ENCODE measurements around the gene TMEM212. TPM values are rescaled to one million over a fixed set of nuclear protein-coding genes. Genes with fewer than 3 reads are reported as not detected.

Gene TMEM212
- polyA plus RNA-seq, 1 donor (not counting 4 experiments of a cell fraction or from before 2014, with no cell fraction given) = not detected

DNA sequence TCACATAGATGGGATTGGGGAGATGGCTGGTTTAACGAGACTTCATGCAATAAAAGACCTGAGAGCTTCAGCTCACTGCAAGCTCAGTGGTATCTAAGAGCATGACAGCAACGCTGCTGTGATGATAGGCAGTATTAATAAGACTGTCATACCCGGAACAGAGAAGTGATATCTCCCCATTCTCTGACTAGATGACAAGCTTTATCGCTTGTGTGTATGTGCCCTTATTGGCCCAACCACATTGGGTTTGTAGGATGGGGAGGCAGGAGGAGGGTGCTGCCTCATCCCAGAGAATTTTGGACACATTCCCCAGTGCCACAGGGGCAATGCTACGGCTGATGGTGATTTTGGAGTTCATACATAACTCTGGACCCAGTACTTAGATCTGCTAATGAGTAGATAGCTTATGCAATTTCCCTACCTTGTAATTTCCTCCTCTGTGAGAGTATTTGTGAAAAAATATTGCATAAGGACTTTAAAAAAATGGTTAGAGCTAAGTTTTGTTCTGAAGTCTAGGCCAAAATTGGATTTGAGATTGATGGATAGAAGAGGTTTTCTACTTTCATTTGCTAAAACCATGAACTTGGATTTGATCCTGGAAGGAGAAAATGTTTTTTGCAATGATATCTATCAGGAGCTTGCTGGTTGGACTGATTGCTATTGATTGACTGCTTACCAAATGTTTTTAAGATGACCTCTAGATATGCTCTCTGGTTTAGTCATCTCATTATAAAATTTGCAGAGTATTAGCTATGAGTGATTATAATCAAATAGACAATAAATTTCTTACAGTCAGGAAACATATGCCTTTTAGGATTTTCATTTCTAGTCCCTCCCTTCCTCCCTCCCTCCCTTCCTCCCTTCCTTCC is 14.0 kb upstream of the TMEM212 start:
- no peaks in the 10 kb centered on the region for H3K79me2 ChIP-seq (ENCODE audit: control insufficient read depth, insufficient read depth, low read length)
- no peak overlapping the region for H3K4me3 ChIP-seq (ENCODE audit: control insufficient read depth in 2 of 3, extremely low read depth in 1 of 3, insufficient read depth in 2 of 3, low read depth in 1 of 3, low read length in 3 of 3)
- no peak overlapping the region for H3K4me2 ChIP-seq (ENCODE audit: control insufficient read depth, extremely low read depth, insufficient read depth, low read depth, low read length)
- TF ChIP-seq EZH2 (IDR thresholded peaks at IDR 0.05; ENCODE audit: low read length) = no peak
- TF ChIP-seq, protein P1, sequence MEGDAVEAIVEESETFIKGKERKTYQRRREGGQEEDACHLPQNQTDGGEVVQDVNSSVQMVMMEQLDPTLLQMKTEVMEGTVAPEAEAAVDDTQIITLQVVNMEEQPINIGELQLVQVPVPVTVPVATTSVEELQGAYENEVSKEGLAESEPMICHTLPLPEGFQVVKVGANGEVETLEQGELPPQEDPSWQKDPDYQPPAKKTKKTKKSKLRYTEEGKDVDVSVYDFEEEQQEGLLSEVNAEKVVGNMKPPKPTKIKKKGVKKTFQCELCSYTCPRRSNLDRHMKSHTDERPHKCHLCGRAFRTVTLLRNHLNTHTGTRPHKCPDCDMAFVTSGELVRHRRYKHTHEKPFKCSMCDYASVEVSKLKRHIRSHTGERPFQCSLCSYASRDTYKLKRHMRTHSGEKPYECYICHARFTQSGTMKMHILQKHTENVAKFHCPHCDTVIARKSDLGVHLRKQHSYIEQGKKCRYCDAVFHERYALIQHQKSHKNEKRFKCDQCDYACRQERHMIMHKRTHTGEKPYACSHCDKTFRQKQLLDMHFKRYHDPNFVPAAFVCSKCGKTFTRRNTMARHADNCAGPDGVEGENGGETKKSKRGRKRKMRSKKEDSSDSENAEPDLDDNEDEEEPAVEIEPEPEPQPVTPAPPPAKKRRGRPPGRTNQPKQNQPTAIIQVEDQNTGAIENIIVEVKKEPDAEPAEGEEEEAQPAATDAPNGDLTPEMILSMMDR (optimal IDR thresholded peaks at IDR 0.05 in 1 of 3, IDR thresholded peaks at IDR 0.05 in 1 of 3, conservative IDR thresholded peaks at IDR 0.05 in 1 of 3; ENCODE audit: extremely low read depth in 1 of 3, insufficient read depth in 2 of 3, low read length in 3 of 3) = no peak
- no peaks in the 10 kb centered on the region for H3K9me1 ChIP-seq (ENCODE audit: control insufficient read depth, extremely low read depth, insufficient read depth, low read length)
- DNase-seq (ENCODE audit: low read depth, low spot score) (no peak), FAIRE-seq (no peak)
- H3K27ac ChIP-seq (ENCODE audit: control insufficient read depth, insufficient read depth, low read length) = no peak overlapping the region
- dilution Hi-C loops (cut with MboI; ENCODE audit: extremely low pct_ligation_motif_present, low sequenced_read_pairs) = no loop called here
- no peaks in the 10 kb centered on the region for H4K20me1 ChIP-seq (ENCODE audit: control insufficient read depth, extremely low read depth, insufficient read depth, low read length)
- H3K9me3 ChIP-seq (ENCODE audit: control insufficient read depth, low read depth, low read length) = no peaks in the 10 kb centered on the region
- H3K36me3 ChIP-seq (ENCODE audit: control insufficient read depth in 2 of 2, extremely low read depth in 1 of 2, insufficient read depth in 2 of 2, low read length in 2 of 2) = no peaks in the 10 kb centered on the region
- H2AFZ ChIP-seq (ENCODE audit: control insufficient read depth, low read length) = no peak overlapping the region
- H3K27me3 ChIP-seq (ENCODE audit: control insufficient read depth, extremely low read depth, insufficient read depth, low read length) = no peaks in the 10 kb centered on the region
- H3K4me1 ChIP-seq (ENCODE audit: control insufficient read depth, extremely low read depth, insufficient read depth, low read length) = no peaks in the 10 kb centered on the region
- no peak overlapping the region for H3K9ac ChIP-seq (ENCODE audit: control insufficient read depth, extremely low read depth, insufficient read depth, low read length)

DNA sequence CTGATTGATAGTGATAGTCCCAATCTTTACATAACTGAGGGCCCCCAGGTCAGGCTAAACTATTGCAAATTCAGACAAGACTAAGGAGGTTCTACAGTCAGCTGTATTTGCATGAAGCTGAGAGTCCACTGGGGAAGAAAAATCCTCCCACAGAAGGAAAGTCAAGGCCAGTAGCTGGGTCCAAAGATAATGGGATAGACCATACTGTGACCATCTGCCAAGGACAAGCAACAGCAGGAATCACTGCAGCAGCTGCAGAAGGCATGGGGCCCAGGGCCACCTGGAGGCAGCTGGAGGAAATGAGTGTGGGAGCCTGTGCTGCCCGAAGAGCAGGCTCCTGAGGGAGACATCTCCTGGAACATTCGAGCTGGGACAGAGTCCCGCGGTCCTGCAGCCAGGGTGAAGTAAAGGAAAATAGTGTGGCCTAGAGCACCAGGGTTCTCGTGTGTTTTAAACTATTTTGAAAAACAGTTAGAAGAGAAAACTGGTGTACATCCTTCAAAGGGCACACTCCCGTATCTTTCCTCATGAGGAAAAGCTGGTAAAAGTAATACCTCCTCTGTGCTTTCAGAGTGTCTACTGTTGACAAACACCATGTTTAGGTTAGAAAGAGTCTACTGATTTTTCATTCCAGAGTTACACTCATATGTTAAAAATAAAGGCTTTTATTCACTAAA is 13.2 kb upstream of the TMEM212 start:
- Histone ChIP-seq H3K27me3 (ENCODE audit: control insufficient read depth, extremely low read depth, insufficient read depth, low read length) (no peaks in the 10 kb centered on the region), H3K9me3 (ENCODE audit: control insufficient read depth, low read depth, low read length) (no peaks in the 10 kb centered on the region), H3K36me3 (ENCODE audit: control insufficient read depth in 2 of 2, extremely low read depth in 1 of 2, insufficient read depth in 2 of 2, low read length in 2 of 2) (no peaks in the 10 kb centered on the region), H3K4me1 (ENCODE audit: control insufficient read depth, extremely low read depth, insufficient read depth, low read length) (no peaks in the 10 kb centered on the region), H2AFZ (ENCODE audit: control insufficient read depth, low read length) (peak overlapping the region; percentile 82), H3K79me2 (ENCODE audit: control insufficient read depth, insufficient read depth, low read length) (no peaks in the 10 kb centered on the region), H4K20me1 (ENCODE audit: control insufficient read depth, extremely low read depth, insufficient read depth, low read length) (no peaks in the 10 kb centered on the region), H3K9ac (ENCODE audit: control insufficient read depth, extremely low read depth, insufficient read depth, low read length) (peak overlapping the region; percentile 30), H3K27ac (ENCODE audit: control insufficient read depth, insufficient read depth, low read length) (no peak overlapping the region), H3K4me3 (ENCODE audit: control insufficient read depth in 2 of 3, extremely low read depth in 1 of 3, insufficient read depth in 2 of 3, low read depth in 1 of 3, low read length in 3 of 3) (no peak overlapping the region), H3K4me2 (ENCODE audit: control insufficient read depth, extremely low read depth, insufficient read depth, low read depth, low read length) (no peak overlapping the region), H3K9me1 (ENCODE audit: control insufficient read depth, extremely low read depth, insufficient read depth, low read length) (no peaks in the 10 kb centered on the region)
- DNase-seq (ENCODE audit: low read depth, low spot score) (no peak), FAIRE-seq (peak; percentile 75)
- dilution Hi-C loops (cut with MboI; ENCODE audit: extremely low pct_ligation_motif_present, low sequenced_read_pairs) = no loop called here
- TF ChIP-seq, protein P1 (optimal IDR thresholded peaks at IDR 0.05 in 1 of 3, IDR thresholded peaks at IDR 0.05 in 1 of 3, conservative IDR thresholded peaks at IDR 0.05 in 1 of 3; ENCODE audit: extremely low read depth in 1 of 3, insufficient read depth in 2 of 3, low read length in 3 of 3) = peak; percentile 88 to 97 (median 97)
- no peak for TF ChIP-seq EZH2 (IDR thresholded peaks at IDR 0.05; ENCODE audit: low read length)
